Thyroid gland (tissue), 4 donors: ENCODE measurements around the gene VPS33A. TPM values are rescaled to one million over a fixed set of nuclear protein-coding genes. Genes with fewer than 3 reads are reported as not detected.

Experiments
- DNase-seq, 2 donors: peaks; one replicate each; pipeline ENCODE4 v3.0.0-alpha.2; 2019
- H3K27ac ChIP-seq, 3 donors: fragments of 200-600 bp; sonication (generic); 1 replicate in 2 of 3; 2 replicates in 1 of 3; pipeline ENCODE4 v1.5.1; 2016 to 2019; ENCODE audit warnings: mild to moderate bottlenecking in 1 of 3, moderate library complexity in 1 of 3
- H3K27me3 ChIP-seq: fragments of 200-600 bp; sonication (generic); one replicate; pipeline ENCODE4 v1.5.1; 2019
- H3K36me3 ChIP-seq, 2 donors: fragments of 200-600 bp; sonication (generic); one replicate each; pipeline ENCODE4 v1.5.1; 2016 to 2019
- H3K4me1 ChIP-seq, 2 donors: fragments of 200-600 bp; sonication (generic); one replicate each; pipeline ENCODE4 v1.5.1; 2017 to 2019
- H3K4me3 ChIP-seq, 3 donors: fragments of 200-600 bp; sonication (generic); replicated peaks in 1 of 3; 1 replicate in 2 of 3; 2 replicates in 1 of 3; pipeline ENCODE4 v1.5.1; 2016; ENCODE audit warnings: mild to moderate bottlenecking in 1 of 3
- H3K9me3 ChIP-seq: fragments of 200-600 bp; sonication (generic); one replicate; pipeline ENCODE4 v1.5.1; 2017
- CTCF ChIP-seq, 6 experiments: fragments of 200-600 bp in 3 of 6; fragments of 450-650 bp in 3 of 6; sonication (generic) in 3 of 6; IDR thresholded peaks; one replicate each; pipeline ENCODE4 v1.5.1; 2016 to 2019; ENCODE audit warnings: antibody characterized with exemption in 6 of 6, mild to moderate bottlenecking in 2 of 6, inconsistent platforms in 1 of 6, moderate library complexity in 1 of 6
- POLR2A ChIP-seq, 2 donors: fragments of 450-650 bp; IDR thresholded peaks; one replicate each; pipeline ENCODE4 v1.6.1; 2017; ENCODE audit warnings: antibody characterized with exemption in 2 of 2, mild to moderate bottlenecking in 2 of 2, moderate library complexity in 1 of 2
- WGBS, 2 donors: methylation state at CpG; one replicate each; pipeline ENCODE4 v1.1.5; 2017; 5-methylcytosine and 5-hydroxymethylcytosine counted together
- intact Hi-C: fragments of 100-400 bp; cut with DNase I; formaldehyde crosslinking; loops from one replicate; pipeline ENCODE4 v1.15.1; 2023
- total RNA-seq, 4 donors: library from RNA; depleted of rRNA; stranded (reverse); fragments of >200 nt; gene quantifications; one replicate each; pipeline ENCODE4 v1.2.3, GENCODE V29; 2016

VPS33A gene
- total RNA-seq, 4 donors from 2014 or later = 14.3 to 16.4 (median 16.1) TPM

GRCh38 chr12:122201381-122201780 lies 64.9 kb downstream of the VPS33A start:
- Histone ChIP-seq H3K36me3 (no peaks in the 10 kb centered on the region), H3K4me3 (no peak overlapping the region), H3K27me3 (no peaks in the 10 kb centered on the region), H3K4me1 (peaks cover 0 to 14% of the 10 kb centered on the region in 2 donors), H3K9me3 (no peaks in the 10 kb centered on the region), H3K27ac (no peak overlapping the region)
- TF ChIP-seq CTCF (IDR thresholded peaks at IDR 0.05) = no peak
- TF ChIP-seq POLR2A (IDR thresholded peaks at IDR 0.05) = no peak
- no peak for DNase-seq
- intact Hi-C loops = no loop called here
- 89 to 91% methylated on average over 5 of the region's 5 CpGs for WGBS, 2 donors

GRCh38 chr12:122200541-122201175 lies 65.6 kb downstream of the VPS33A start:
- Histone ChIP-seq H3K4me3 (no peak overlapping the region), H3K36me3 (no peaks in the 10 kb centered on the region), H3K27ac (no peak overlapping the region), H3K27me3 (no peaks in the 10 kb centered on the region), H3K4me1 (peaks cover 0 to 14% of the 10 kb centered on the region in 2 donors), H3K9me3 (no peaks in the 10 kb centered on the region)
- TF ChIP-seq POLR2A (IDR thresholded peaks at IDR 0.05) (no peak), CTCF (IDR thresholded peaks at IDR 0.05) (no peak)
- intact Hi-C loops = no loop called here
- DNase-seq = no peak
- 75 to 78% methylated on average over 10 to 19 of the region's 24 CpGs for WGBS, 2 donors

- intact Hi-C loops = loop anchor here (5.0 kb wide), 1 partner anchor 147 kb away; no protein-coding TSS in a partner anchor
- no peaks in the 10 kb centered on the region for H3K36me3 ChIP-seq
- no peak overlapping the region for H3K4me3 ChIP-seq
- H3K27me3 ChIP-seq = no peaks in the 10 kb centered on the region
- peaks cover 0 to 14% of the 10 kb centered on the region in 2 donors for H3K4me1 ChIP-seq
- no peak for TF ChIP-seq CTCF (IDR thresholded peaks at IDR 0.05)
- no peak for TF ChIP-seq POLR2A (IDR thresholded peaks at IDR 0.05)
- DNase-seq = no peak
- H3K9me3 ChIP-seq = no peaks in the 10 kb centered on the region
- WGBS, 2 donors = 90 to 93% methylated on average over 29 of the region's 29 CpGs
- no peak overlapping the region for H3K27ac ChIP-seq
Measured at GRCh38 chr12:122199484-122200355, 66.6 kb downstream of the VPS33A start.

- no peaks in the 10 kb centered on the region for H3K9me3 ChIP-seq
- no peaks in the 10 kb centered on the region for H3K4me1 ChIP-seq
- no peak for DNase-seq
- TF ChIP-seq CTCF (IDR thresholded peaks at IDR 0.05) = no peak
- TF ChIP-seq POLR2A (IDR thresholded peaks at IDR 0.05) = no peak
- no peak overlapping the region for H3K27ac ChIP-seq
- no peaks in the 10 kb centered on the region for H3K36me3 ChIP-seq
- no peaks in the 10 kb centered on the region for H3K27me3 ChIP-seq
- intact Hi-C loops = loop anchor here (5.0 kb wide), 1 partner anchor 145 kb away; no protein-coding TSS in a partner anchor
- 68 to 77% methylated on average over 1 of the region's 1 CpG for WGBS, 2 donors
- no peak overlapping the region for H3K4me3 ChIP-seq
Measured at GRCh38 chr12:122197612-122197966, 68.7 kb downstream of the VPS33A start.

- no peak overlapping the region for H3K4me3 ChIP-seq
- intact Hi-C loops = loop anchor here (5.0 kb wide), 1 partner anchor 143 kb away; no protein-coding TSS in a partner anchor
- no peaks in the 10 kb centered on the region for H3K27me3 ChIP-seq
- no peaks in the 10 kb centered on the region for H3K9me3 ChIP-seq
- WGBS, 2 donors = 82 to 94% methylated on average over 4 of the region's 4 CpGs
- no peak for DNase-seq
- TF ChIP-seq CTCF (IDR thresholded peaks at IDR 0.05) (no peak), POLR2A (IDR thresholded peaks at IDR 0.05) (no peak)
- no peaks in the 10 kb centered on the region for H3K4me1 ChIP-seq
- H3K36me3 ChIP-seq = no peaks in the 10 kb centered on the region
- H3K27ac ChIP-seq = no peak overlapping the region
Measured at GRCh38 chr12:122195405-122195804, 70.9 kb downstream of the VPS33A start.
